Activated naive CD8-positive, alpha-beta T cell treated with anti-CD3 and anti-CD28 coated beads for 36 hours (primary cell): ENCODE measurements around the gene HSD17B14. TPM values are rescaled to one million over a fixed set of nuclear protein-coding genes. Genes with fewer than 3 reads are reported as not detected.
"Not testable (repeated sequence)": the region's sequence is repeated elsewhere in the genome, so short reads cannot be mapped to it uniquely, and the experiment has no call there.

ENCODE experiments used
- DNase-seq: peaks from one replicate; pipeline ENCODE4 v3.0.0; 2021
- H3K27ac Mint-ChIP-seq: one replicate; pipeline ENCODE4 v1.8.0; 2022; ENCODE audit warnings: mild to moderate bottlenecking, moderate library complexity, mixed read lengths
- H3K27me3 Mint-ChIP-seq: one replicate; pipeline ENCODE4 v1.8.0; 2022; ENCODE audit warnings: mild to moderate bottlenecking, mixed read lengths
- H3K36me3 Mint-ChIP-seq: one replicate; pipeline ENCODE4 v1.8.0; 2021; ENCODE audit warnings: mild to moderate bottlenecking, mixed read lengths
- H3K4me1 Mint-ChIP-seq: one replicate; pipeline ENCODE4 v1.8.0; 2021; ENCODE audit warnings: mixed read lengths
- H3K4me3 Mint-ChIP-seq: one replicate; pipeline ENCODE4 v1.8.0; 2022; ENCODE audit warnings: mild to moderate bottlenecking, moderate library complexity, mixed read lengths
- H3K9me3 Mint-ChIP-seq: one replicate; pipeline ENCODE4 v1.8.0; 2022; ENCODE audit warnings: mixed read lengths
- total RNA-seq, 2 experiments: library from RNA; stranded (reverse); gene quantifications; one replicate each; pipeline ENCODE4 v1.2.3, GENCODE V29; 2021

The HSD17B14 gene
- total RNA-seq, result under 1 TPM; 0.35 to 0.66 TPM

DNA sequence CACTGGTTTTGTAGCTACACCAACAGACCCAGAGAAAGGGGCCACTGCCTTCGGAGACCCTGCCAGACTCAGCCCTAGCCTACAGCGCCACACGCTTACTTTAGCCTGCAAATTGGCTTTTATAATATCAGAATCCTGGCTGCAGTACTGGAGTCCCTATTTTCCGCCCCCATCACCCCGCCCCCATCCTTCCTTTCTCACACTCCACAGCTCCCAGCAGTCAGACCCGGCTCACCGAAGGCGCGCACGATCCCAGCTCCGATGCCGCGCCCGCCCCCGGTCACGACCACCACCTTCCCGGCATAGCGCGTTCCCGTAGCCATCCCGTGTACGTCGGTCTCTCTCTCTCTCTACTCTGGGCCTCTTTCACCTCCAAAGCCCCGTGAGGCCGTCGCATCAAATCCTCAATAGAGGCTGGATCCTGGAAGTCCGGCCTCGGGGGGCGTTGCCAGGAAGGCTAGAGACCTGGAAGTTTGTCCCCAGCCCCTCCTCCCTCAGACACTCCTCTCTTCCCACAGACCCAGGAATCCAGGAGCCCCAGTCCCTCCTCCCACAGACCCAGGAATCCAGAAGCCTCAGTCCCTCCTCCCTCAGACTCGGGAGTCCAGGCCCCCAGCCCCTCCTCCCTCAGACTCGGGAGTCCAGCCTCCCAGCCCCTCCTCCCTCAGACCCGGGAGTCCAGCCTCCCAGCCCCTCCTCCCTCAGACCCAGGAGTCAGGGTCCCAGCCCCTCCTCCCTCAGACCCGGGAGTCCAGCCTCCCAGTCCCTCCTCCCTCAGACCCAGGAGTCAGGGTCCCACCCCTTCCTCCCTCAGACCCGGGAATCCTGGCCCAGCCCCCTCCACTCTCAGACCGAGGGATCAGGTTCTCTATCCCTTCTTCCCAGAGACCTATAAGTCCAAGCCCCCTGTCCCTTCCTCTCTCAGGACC, at the start of gene HSD17B14:
TSS of gene HSD17B14 (minus strand) at position 403 of the 929 bp plus-strand sequence. CDS start at position 323, 80 bp downstream.
- Mint-ChIP-seq H3K36me3 (no peaks in the 10 kb centered on the region), H3K4me1 (peaks cover 19% of the 10 kb centered on the region), H3K4me3 (peak within 1 kb of the TSS; percentile 83), H3K27me3 (peaks cover 10% of the 10 kb centered on the region), H3K9me3 (no peaks in the 10 kb centered on the region), H3K27ac (peak within 1 kb of the TSS; percentile 75)
- no peak for DNase-seq

DNA sequence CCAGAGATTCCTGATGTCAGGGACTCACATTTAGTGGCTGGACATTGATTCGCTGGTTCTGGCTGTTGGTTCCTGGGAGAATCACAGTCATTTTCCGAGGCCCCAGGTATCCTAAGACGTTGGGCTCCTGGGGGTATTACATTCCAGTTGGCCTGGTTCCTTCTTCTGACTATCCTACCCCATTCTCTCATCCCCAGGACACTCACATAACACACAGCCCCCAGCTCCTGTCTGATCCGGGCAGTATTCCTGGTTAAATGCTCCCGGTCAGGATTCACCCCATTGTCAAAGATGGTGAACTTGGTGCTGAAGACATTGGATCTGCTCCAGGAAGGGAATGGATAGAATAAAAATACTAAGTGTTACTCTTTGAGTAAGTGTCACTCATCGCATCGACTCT, 47.4 kb upstream of the HSD17B14 start:
- H3K27ac Mint-ChIP-seq, result no peak overlapping the region

GRCh38 chr19:48881741-48882657, 45.7 kb upstream of the HSD17B14 start:
- H3K27ac Mint-ChIP-seq, result no peak overlapping the region
- no peaks in the 10 kb centered on the region for H3K9me3 Mint-ChIP-seq
- H3K4me1 Mint-ChIP-seq, result peaks cover 17% of the 10 kb centered on the region
- H3K4me3 Mint-ChIP-seq, result no peak overlapping the region
- peaks cover 14% of the 10 kb centered on the region for H3K36me3 Mint-ChIP-seq
- no peaks in the 10 kb centered on the region for H3K27me3 Mint-ChIP-seq
- no peak for DNase-seq

More for the DNA sequence above, 47.4 kb upstream of the HSD17B14 start:
- H3K36me3 Mint-ChIP-seq, result peaks cover under 1% of the 10 kb centered on the region
- H3K4me3 Mint-ChIP-seq, result no peak overlapping the region
- DNase-seq, result no peak
- H3K27me3 Mint-ChIP-seq, result no peaks in the 10 kb centered on the region
- H3K9me3 Mint-ChIP-seq, result no peaks in the 10 kb centered on the region
- peaks cover under 1% of the 10 kb centered on the region for H3K4me1 Mint-ChIP-seq

DNA sequence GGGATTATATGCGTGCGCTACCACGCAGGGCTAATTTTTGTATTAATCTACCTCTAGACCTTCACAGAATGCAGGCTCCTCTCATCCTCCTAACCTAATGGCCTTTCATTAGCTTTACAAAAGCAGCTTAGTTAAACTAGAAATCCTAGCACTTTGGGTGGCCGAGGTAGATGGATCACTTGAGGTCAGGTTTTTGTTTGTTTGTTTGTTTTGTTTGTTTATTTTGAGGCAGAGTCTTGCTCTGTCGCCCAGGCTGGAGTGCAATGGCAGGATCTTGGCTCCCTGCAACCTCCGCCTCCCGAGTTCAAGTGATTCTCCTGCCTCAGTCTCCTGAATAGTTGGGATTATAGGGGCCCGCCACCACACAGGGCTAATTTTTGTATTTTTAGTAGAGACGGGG, 43.4 kb upstream of the HSD17B14 start:
- Mint-ChIP-seq H3K36me3 (peaks cover 31% of the 10 kb centered on the region), H3K4me1 (peaks cover 26% of the 10 kb centered on the region)
- H3K4me3 Mint-ChIP-seq, H3K27ac Mint-ChIP-seq, DNase-seq, H3K9me3 Mint-ChIP-seq, H3K27me3 Mint-ChIP-seq: not testable (repeated sequence)

DNA sequence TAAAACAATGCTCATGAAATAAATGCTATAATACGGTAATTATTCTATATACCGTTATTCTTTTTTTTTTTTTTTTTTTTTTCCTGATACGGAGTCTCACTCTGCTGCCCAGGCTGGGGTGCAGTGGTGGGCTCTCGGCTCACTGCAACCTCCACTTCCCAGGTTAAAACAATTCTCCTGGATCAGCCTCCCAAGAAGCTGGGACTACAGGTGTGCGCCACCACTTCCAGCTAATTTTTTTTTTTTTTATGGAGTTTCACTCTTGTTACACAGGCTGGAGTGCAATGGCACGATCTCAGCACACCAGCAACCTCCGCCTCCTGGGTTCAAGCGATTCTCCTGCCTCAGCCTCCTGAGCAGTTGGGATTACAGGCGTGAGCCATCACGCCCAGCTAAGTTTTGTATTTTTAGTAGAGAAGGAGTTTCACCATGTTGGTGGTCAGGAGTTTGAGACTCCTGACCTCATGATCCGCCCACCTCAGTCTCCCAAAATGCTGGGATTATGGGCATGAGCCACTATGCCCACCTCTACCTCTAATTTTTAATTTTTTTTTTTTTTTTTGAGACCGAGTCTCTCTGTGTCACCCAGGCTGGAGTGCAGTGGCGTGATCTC, 42.8 kb upstream of the HSD17B14 start:
- no peak overlapping the region for H3K4me3 Mint-ChIP-seq
- H3K36me3 Mint-ChIP-seq, result peaks cover 37% of the 10 kb centered on the region
- DNase-seq, result no peak
- H3K27me3 Mint-ChIP-seq, result no peaks in the 10 kb centered on the region
- H3K4me1 Mint-ChIP-seq, result peaks cover 32% of the 10 kb centered on the region
- H3K27ac Mint-ChIP-seq, result no peak overlapping the region
- no peaks in the 10 kb centered on the region for H3K9me3 Mint-ChIP-seq

GRCh38 chr19:48878196-48879024, 42.1 kb upstream of the HSD17B14 start:
- no peak for DNase-seq
- no peak overlapping the region for H3K4me3 Mint-ChIP-seq
- H3K27ac Mint-ChIP-seq, result no peak overlapping the region
- peaks cover 44% of the 10 kb centered on the region for H3K36me3 Mint-ChIP-seq
- no peaks in the 10 kb centered on the region for H3K9me3 Mint-ChIP-seq
- peaks cover 38% of the 10 kb centered on the region for H3K4me1 Mint-ChIP-seq
- no peaks in the 10 kb centered on the region for H3K27me3 Mint-ChIP-seq

DNA sequence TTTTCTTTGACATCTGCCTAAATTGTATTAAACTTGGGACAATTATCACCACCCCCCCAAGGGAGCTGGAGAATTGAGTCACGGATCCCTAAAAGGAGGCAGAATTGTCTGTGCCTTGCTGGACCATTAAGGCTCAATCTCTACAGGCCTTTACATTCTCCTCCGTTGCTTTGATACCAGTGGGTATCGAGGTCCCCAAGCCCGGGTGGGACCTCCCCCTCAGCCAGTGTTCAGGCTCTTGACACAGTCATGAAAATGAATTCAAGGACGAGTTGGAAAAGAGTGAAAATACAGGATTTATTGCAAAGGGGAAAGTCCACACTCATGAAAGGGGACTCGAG, 41.5 kb upstream of the HSD17B14 start:
- Mint-ChIP-seq H3K27ac (peak overlapping the region; percentile 38), H3K4me1 (peaks cover 41% of the 10 kb centered on the region), H3K36me3 (peaks cover 49% of the 10 kb centered on the region), H3K27me3 (no peaks in the 10 kb centered on the region), H3K9me3 (no peaks in the 10 kb centered on the region), H3K4me3 (no peak overlapping the region)
- no peak for DNase-seq

- H3K27me3 Mint-ChIP-seq, H3K9me3 Mint-ChIP-seq: not testable (repeated sequence)
- H3K4me3 Mint-ChIP-seq, result peak overlapping the region; percentile 99
- H3K36me3 Mint-ChIP-seq, result peaks cover 54% of the 10 kb centered on the region
- H3K27ac Mint-ChIP-seq, result peak overlapping the region; percentile 100
- peaks cover 45% of the 10 kb centered on the region for H3K4me1 Mint-ChIP-seq
- peak; percentile 74 for DNase-seq
Measured at GRCh38 chr19:48876043-48876981, 40.0 kb upstream of the HSD17B14 start.

- DNase-seq, result no peak
- peak overlapping the region; percentile 99 for H3K4me3 Mint-ChIP-seq
- peaks cover 47% of the 10 kb centered on the region for H3K4me1 Mint-ChIP-seq
- peaks cover 54% of the 10 kb centered on the region for H3K36me3 Mint-ChIP-seq
- no peaks in the 10 kb centered on the region for H3K9me3 Mint-ChIP-seq
- no peaks in the 10 kb centered on the region for H3K27me3 Mint-ChIP-seq
- peak overlapping the region; percentile 100 for H3K27ac Mint-ChIP-seq
Measured at GRCh38 chr19:48874303-48875135, 38.2 kb upstream of the HSD17B14 start.

GRCh38 chr19:48873476-48874302, 37.4 kb upstream of the HSD17B14 start:
- Mint-ChIP-seq H3K27me3 (no peaks in the 10 kb centered on the region), H3K27ac (peak overlapping the region; percentile 100), H3K4me3 (peak overlapping the region; percentile 99), H3K4me1 (peaks cover 48% of the 10 kb centered on the region), H3K36me3 (peaks cover 53% of the 10 kb centered on the region), H3K9me3 (no peaks in the 10 kb centered on the region)
- no peak for DNase-seq

- H3K9me3 Mint-ChIP-seq, result no peaks in the 10 kb centered on the region
- peak overlapping the region; percentile 100 for H3K27ac Mint-ChIP-seq
- DNase-seq, result peak; percentile 75
- peak overlapping the region; percentile 99 for H3K4me3 Mint-ChIP-seq
- H3K36me3 Mint-ChIP-seq, result peaks cover 49% of the 10 kb centered on the region
- no peaks in the 10 kb centered on the region for H3K27me3 Mint-ChIP-seq
- H3K4me1 Mint-ChIP-seq, result peaks cover 45% of the 10 kb centered on the region
Measured at GRCh38 chr19:48872884-48873475, 36.7 kb upstream of the HSD17B14 start.
